Body of pancreas (tissue), 4 donors: ENCODE data around the gene MYLIP. TPM values are rescaled to one million over a fixed set of nuclear protein-coding genes. Genes with fewer than 3 reads are reported as not detected.

Experiments used
- ATAC-seq: fragments of 150-250 bp; one replicate; pipeline ENCODE4 v1.9.1; 2016
- DNase-seq, 4 donors: peaks; one replicate each; pipeline ENCODE4 v3.0.0-alpha.2; 2019
- H3K27ac ChIP-seq, 4 donors: fragments of 200-600 bp; sonication (generic); 1 replicate in 3 of 4; 2 replicates in 1 of 4; pipeline versions ENCODE4 v1.5.1 to v1.6.1; 2016 to 2019; ENCODE audit warnings: mild to moderate bottlenecking in 1 of 4, mixed read lengths in 1 of 4, moderate library complexity in 1 of 4
- H3K27me3 ChIP-seq, 2 donors: fragments of 200-600 bp; sonication (generic); one replicate each; pipeline ENCODE4 v1.6.0; 2016; ENCODE audit warnings: mild to moderate bottlenecking in 1 of 2
- H3K36me3 ChIP-seq, 2 donors: fragments of 200-600 bp; sonication (generic); replicated peaks in 1 of 2; 2 replicates each; pipeline ENCODE4 v1.5.1; 2016; ENCODE audit warnings: low read depth in 2 of 2; ENCODE audit not compliant: insufficient read depth in 1 of 2
- H3K4me1 ChIP-seq: fragments of 200-600 bp; sonication (generic); one replicate; pipeline ENCODE4 v1.6.0; 2016
- H3K4me3 ChIP-seq, 2 donors: fragments of 200-600 bp; sonication (generic); 1 replicate in 1 of 2; 2 replicates in 1 of 2; pipeline ENCODE4 v1.5.1; 2016 to 2019
- H3K9me3 ChIP-seq, 3 donors: fragments of 200-600 bp; sonication (generic); 1 replicate in 2 of 3; 2 replicates in 1 of 3; pipeline ENCODE4 v1.5.1; 2016
- POLR2A ChIP-seq, 3 donors: fragments of 450-650 bp; IDR thresholded peaks; one replicate each; pipeline ENCODE4 v1.6.1; 2016; ENCODE audit warnings: antibody characterized with exemption in 3 of 3, mild to moderate bottlenecking in 2 of 3
- WGBS, 2 donors: methylation state at CpG; one replicate each; pipeline ENCODE4 v1.1.5; 2017; 5-methylcytosine and 5-hydroxymethylcytosine counted together
- intact Hi-C: fragments of 100-400 bp; cut with DNase I; formaldehyde crosslinking; loops from one replicate; pipeline ENCODE4 v1.15.1; 2023
- total RNA-seq, 2 donors: library from RNA; depleted of rRNA; stranded (reverse); fragments of >200 nt; gene quantifications; one replicate each; pipeline ENCODE4 v1.1.0, GENCODE V29; 2016
- TF ChIP-seq, protein P1 (sequence below), 7 experiments: fragments of 450-650 bp in 4 of 7; fragments of 200-600 bp in 3 of 7; sonication (generic) in 3 of 7; IDR thresholded peaks; one replicate each; pipeline ENCODE4 v1.5.1; 2016 to 2019; ENCODE audit warnings: antibody characterized with exemption in 7 of 7

The MYLIP gene
- total RNA-seq, 2 donors from 2014 or later: 13.2 to 28.7 TPM

GRCh38 chr6:16163535-16164300, 34.8 kb downstream of the MYLIP start:
- Histone ChIP-seq H3K4me3 (no peak overlapping the region), H3K27ac (no peak overlapping the region), H3K9me3 (no peaks in the 10 kb centered on the region), H3K4me1 (no peaks in the 10 kb centered on the region), H3K27me3 (no peaks in the 10 kb centered on the region), H3K36me3 (no peaks in the 10 kb centered on the region)
- TF ChIP-seq, protein P1, sequence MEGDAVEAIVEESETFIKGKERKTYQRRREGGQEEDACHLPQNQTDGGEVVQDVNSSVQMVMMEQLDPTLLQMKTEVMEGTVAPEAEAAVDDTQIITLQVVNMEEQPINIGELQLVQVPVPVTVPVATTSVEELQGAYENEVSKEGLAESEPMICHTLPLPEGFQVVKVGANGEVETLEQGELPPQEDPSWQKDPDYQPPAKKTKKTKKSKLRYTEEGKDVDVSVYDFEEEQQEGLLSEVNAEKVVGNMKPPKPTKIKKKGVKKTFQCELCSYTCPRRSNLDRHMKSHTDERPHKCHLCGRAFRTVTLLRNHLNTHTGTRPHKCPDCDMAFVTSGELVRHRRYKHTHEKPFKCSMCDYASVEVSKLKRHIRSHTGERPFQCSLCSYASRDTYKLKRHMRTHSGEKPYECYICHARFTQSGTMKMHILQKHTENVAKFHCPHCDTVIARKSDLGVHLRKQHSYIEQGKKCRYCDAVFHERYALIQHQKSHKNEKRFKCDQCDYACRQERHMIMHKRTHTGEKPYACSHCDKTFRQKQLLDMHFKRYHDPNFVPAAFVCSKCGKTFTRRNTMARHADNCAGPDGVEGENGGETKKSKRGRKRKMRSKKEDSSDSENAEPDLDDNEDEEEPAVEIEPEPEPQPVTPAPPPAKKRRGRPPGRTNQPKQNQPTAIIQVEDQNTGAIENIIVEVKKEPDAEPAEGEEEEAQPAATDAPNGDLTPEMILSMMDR (IDR thresholded peaks at IDR 0.05): no peak
- TF ChIP-seq POLR2A (IDR thresholded peaks at IDR 0.05): no peak
- DNase-seq (no peak), ATAC-seq (no peak)
- 70% methylated on average over 2 of the region's 2 CpGs for WGBS, 2 donors
- intact Hi-C loops: no loop called here

- Histone ChIP-seq H3K27me3 (no peaks in the 10 kb centered on the region), H3K4me1 (no peaks in the 10 kb centered on the region), H3K9me3 (no peaks in the 10 kb centered on the region), H3K4me3 (no peak overlapping the region), H3K27ac (no peak overlapping the region), H3K36me3 (no peaks in the 10 kb centered on the region)
- WGBS, 2 donors: 85 to 90% methylated on average over 5 of the region's 5 CpGs
- TF ChIP-seq, protein P1 (IDR thresholded peaks at IDR 0.05): no peak
- TF ChIP-seq POLR2A (IDR thresholded peaks at IDR 0.05): no peak
- intact Hi-C loops: no loop called here
- ATAC-seq (no peak), DNase-seq (no peak)
Observed at GRCh38 chr6:16165641-16166040, 36.8 kb downstream of the MYLIP start.

GRCh38 chr6:16166871-16167608, 38.2 kb downstream of the MYLIP start:
- no peak for TF ChIP-seq POLR2A (IDR thresholded peaks at IDR 0.05)
- no peaks in the 10 kb centered on the region for H3K36me3 ChIP-seq
- H3K4me3 ChIP-seq: no peak overlapping the region
- intact Hi-C loops: no loop called here
- H3K27me3 ChIP-seq: no peaks in the 10 kb centered on the region
- H3K27ac ChIP-seq: no peak overlapping the region
- no peaks in the 10 kb centered on the region for H3K9me3 ChIP-seq
- 53 to 61% methylated on average over 4 of the region's 4 CpGs for WGBS, 2 donors
- no peaks in the 10 kb centered on the region for H3K4me1 ChIP-seq
- no peak for DNase-seq
- no peak for ATAC-seq

GRCh38 chr6:16168121-16168520, 39.2 kb downstream of the MYLIP start:
- no peak for DNase-seq
- Histone ChIP-seq H3K27ac (no peak overlapping the region), H3K9me3 (no peaks in the 10 kb centered on the region), H3K27me3 (no peaks in the 10 kb centered on the region), H3K36me3 (no peaks in the 10 kb centered on the region), H3K4me3 (no peak overlapping the region), H3K4me1 (no peaks in the 10 kb centered on the region)
- WGBS, 2 donors: 32 to 42% methylated on average over 5 of the region's 5 CpGs
- no peak for TF ChIP-seq POLR2A (IDR thresholded peaks at IDR 0.05)
- TF ChIP-seq, protein P1 (IDR thresholded peaks at IDR 0.05): no peak
- intact Hi-C loops: no loop called here
- no peak for ATAC-seq

- intact Hi-C loops: no loop called here
- Histone ChIP-seq H3K36me3 (no peaks in the 10 kb centered on the region), H3K4me3 (no peak overlapping the region), H3K9me3 (no peaks in the 10 kb centered on the region), H3K4me1 (no peaks in the 10 kb centered on the region), H3K27ac (no peak overlapping the region), H3K27me3 (no peaks in the 10 kb centered on the region)
- 71 to 82% methylated on average over 3 of the region's 3 CpGs for WGBS, 2 donors
- no peak for DNase-seq
- ATAC-seq: no peak
- TF ChIP-seq, protein P1 (IDR thresholded peaks at IDR 0.05): peak in 3 of 7 experiments; percentile 22 to 31 (median 24)
- TF ChIP-seq POLR2A (IDR thresholded peaks at IDR 0.05): no peak
Observed at GRCh38 chr6:16168858-16169257, 40.0 kb downstream of the MYLIP start.
